ENCODE data around the gene PCDH15. TPM values are rescaled to one million over a fixed set of nuclear protein-coding genes. Genes with fewer than 3 reads are reported as not detected.

Gene PCDH15
- total RNA-seq, 2 experiments from 2014 or later, result not detected

- TF ChIP-seq CTCF (conservative IDR thresholded peaks at IDR 0.05; ENCODE audit: low read length) (no peak), EZH2phosphoT487 (IDR thresholded peaks at IDR 0.05; ENCODE audit: borderline replicate concordance, low read depth, low read length) (no peak)
- intact Hi-C loops (cut with micrococcal nuclease; ENCODE audit: unreplicated experiment), result no loop called here
- H2AFZ ChIP-seq (ENCODE audit: low read length), result no peak overlapping the region
- no peaks in the 10 kb centered on the region for H3K4me1 ChIP-seq (ENCODE audit: insufficient read depth, low read length, poor library complexity, severe bottlenecking)
- no peaks in the 10 kb centered on the region for H3K9me2 ChIP-seq (ENCODE audit: insufficient read depth, low read length)
- no peak overlapping the region for H3K4me2 ChIP-seq (ENCODE audit: low read length)
- no TSS peak for BruUV-seq (replicated peaks)
- no peaks in the 10 kb centered on the region for H3K79me2 ChIP-seq (ENCODE audit: insufficient read depth, low read depth, low read length)
- no peaks in the 10 kb centered on the region for H3K36me3 ChIP-seq (ENCODE audit: insufficient read depth, low read length)
- no peak overlapping the region for H3K27ac ChIP-seq (ENCODE audit: low read depth, low read length, poor library complexity, severe bottlenecking)
- no peaks in the 10 kb centered on the region for H3K9me3 ChIP-seq (ENCODE audit: low read length)
- ChIA-PET CTCF (ENCODE audit: unreplicated experiment) (no interaction called here), POLR2A (interaction anchor here (0.6 kb wide), 2 partner anchors 10 to 1063 kb away, joined by 3 to 4 read pairs; no protein-coding TSS in a partner anchor)
- H3K4me3 ChIP-seq (ENCODE audit: low read depth, low read length, poor library complexity, severe bottlenecking), result no peak overlapping the region
- no peaks in the 10 kb centered on the region for H4K20me1 ChIP-seq (ENCODE audit: insufficient read depth, low read length)
- no peak for DNase-seq (ENCODE audit: low spot score)
Measured at GRCh38 chr10:53808677-53809372, 992.2 kb downstream of the PCDH15 start.

GRCh38 chr10:53786236-53786900 lies 1014.7 kb downstream of the PCDH15 start:
- BruUV-seq (replicated peaks), result no TSS peak
- no peak overlapping the region for H3K4me3 ChIP-seq (ENCODE audit: low read depth, low read length, poor library complexity, severe bottlenecking)
- DNase-seq (ENCODE audit: low spot score), result peak; percentile 1
- TF ChIP-seq CTCF (conservative IDR thresholded peaks at IDR 0.05; ENCODE audit: low read length) (peak; percentile 71), EZH2phosphoT487 (IDR thresholded peaks at IDR 0.05; ENCODE audit: borderline replicate concordance, low read depth, low read length) (no peak)
- no peaks in the 10 kb centered on the region for H3K79me2 ChIP-seq (ENCODE audit: insufficient read depth, low read depth, low read length)
- H3K36me3 ChIP-seq (ENCODE audit: insufficient read depth, low read length), result no peaks in the 10 kb centered on the region
- POLR2A ChIA-PET, result interaction anchor here (0.6 kb wide), 1 partner anchor 1473 kb away, joined by 4 read pairs; no protein-coding TSS in a partner anchor
- CTCF ChIA-PET (ENCODE audit: unreplicated experiment), result no interaction called here
- no peak overlapping the region for H2AFZ ChIP-seq (ENCODE audit: low read length)
- H3K9me2 ChIP-seq (ENCODE audit: insufficient read depth, low read length), result no peaks in the 10 kb centered on the region
- H3K9me3 ChIP-seq (ENCODE audit: low read length), result no peaks in the 10 kb centered on the region
- no peak overlapping the region for H3K4me2 ChIP-seq (ENCODE audit: low read length)
- no peaks in the 10 kb centered on the region for H4K20me1 ChIP-seq (ENCODE audit: insufficient read depth, low read length)
- intact Hi-C loops (cut with micrococcal nuclease; ENCODE audit: unreplicated experiment), result no loop called here
- no peak overlapping the region for H3K27ac ChIP-seq (ENCODE audit: low read depth, low read length, poor library complexity, severe bottlenecking)
- H3K4me1 ChIP-seq (ENCODE audit: insufficient read depth, low read length, poor library complexity, severe bottlenecking), result no peaks in the 10 kb centered on the region

- no peak for DNase-seq (ENCODE audit: low spot score)
- no peaks in the 10 kb centered on the region for H3K9me2 ChIP-seq (ENCODE audit: insufficient read depth, low read length)
- intact Hi-C loops (cut with micrococcal nuclease; ENCODE audit: unreplicated experiment), result no loop called here
- H3K27ac ChIP-seq (ENCODE audit: low read depth, low read length, poor library complexity, severe bottlenecking), result no peak overlapping the region
- no peaks in the 10 kb centered on the region for H4K20me1 ChIP-seq (ENCODE audit: insufficient read depth, low read length)
- no peak overlapping the region for H3K4me3 ChIP-seq (ENCODE audit: low read depth, low read length, poor library complexity, severe bottlenecking)
- H3K4me1 ChIP-seq (ENCODE audit: insufficient read depth, low read length, poor library complexity, severe bottlenecking), result no peaks in the 10 kb centered on the region
- no peaks in the 10 kb centered on the region for H3K9me3 ChIP-seq (ENCODE audit: low read length)
- H3K36me3 ChIP-seq (ENCODE audit: insufficient read depth, low read length), result no peaks in the 10 kb centered on the region
- CTCF ChIA-PET (ENCODE audit: unreplicated experiment), result no interaction called here
- H2AFZ ChIP-seq (ENCODE audit: low read length), result no peak overlapping the region
- POLR2A ChIA-PET, result no interaction called here
- TF ChIP-seq CTCF (conservative IDR thresholded peaks at IDR 0.05; ENCODE audit: low read length) (no peak), EZH2phosphoT487 (IDR thresholded peaks at IDR 0.05; ENCODE audit: borderline replicate concordance, low read depth, low read length) (no peak)
- no peaks in the 10 kb centered on the region for H3K79me2 ChIP-seq (ENCODE audit: insufficient read depth, low read depth, low read length)
- H3K4me2 ChIP-seq (ENCODE audit: low read length), result no peak overlapping the region
- BruUV-seq (replicated peaks), result no TSS peak
Measured at GRCh38 chr10:53771701-53772100, 1029.3 kb downstream of the PCDH15 start.

All from OCI-LY7 (cell line).